ENCODE measurements around the gene PARD6G. TPM values are rescaled to one million over a fixed set of nuclear protein-coding genes. Genes with fewer than 3 reads are reported as not detected.

The PARD6G gene
- total RNA-seq, 1 donor from 2014 or later: 1.7 TPM

DNA sequence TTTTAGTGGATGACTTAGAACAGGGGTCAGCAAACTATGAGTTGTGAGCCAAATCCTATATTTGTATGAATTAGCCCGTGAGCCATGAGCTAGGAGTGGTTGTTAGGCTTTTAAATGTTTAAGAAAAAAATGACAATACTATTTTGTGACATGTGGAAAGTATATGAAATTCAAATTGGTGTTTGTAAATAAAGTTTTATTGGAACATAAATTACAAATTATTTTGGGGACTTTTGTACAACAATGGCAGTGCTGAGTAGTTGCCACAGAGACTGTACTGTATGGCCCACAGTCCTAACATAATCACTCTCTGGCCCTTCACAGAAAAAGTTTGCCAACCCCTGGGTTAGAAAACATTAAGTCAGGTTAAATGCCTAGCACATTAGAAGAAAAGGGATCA lies 112.2 kb downstream of the PARD6G start:
- ATAC-seq (ENCODE audit: poor library complexity) (no peak), DNase-seq (no peak)
- intact Hi-C loops (cut with DNase I): no loop called here

DNA sequence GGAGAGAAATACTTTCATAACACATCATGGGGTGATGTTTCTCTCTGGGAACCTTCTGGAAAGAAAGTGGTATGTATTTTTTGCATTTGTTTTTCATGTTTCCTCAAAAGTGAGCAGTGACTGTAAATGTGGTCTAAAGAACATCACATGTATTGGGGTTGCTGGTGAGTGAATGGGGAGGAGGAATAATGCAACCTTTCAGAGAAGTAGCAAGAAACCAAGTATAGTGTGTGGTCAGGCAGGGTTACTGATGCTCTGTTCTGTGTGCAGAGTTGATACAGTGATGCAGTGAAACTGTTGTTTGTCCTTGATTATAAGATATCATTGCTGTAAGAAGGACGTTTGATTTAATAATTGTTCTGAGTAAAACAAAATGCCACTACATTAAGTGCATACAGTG lies 114.2 kb downstream of the PARD6G start:
- DNase-seq: no peak
- intact Hi-C loops (cut with DNase I): no loop called here
- ATAC-seq (ENCODE audit: poor library complexity): no peak

DNA sequence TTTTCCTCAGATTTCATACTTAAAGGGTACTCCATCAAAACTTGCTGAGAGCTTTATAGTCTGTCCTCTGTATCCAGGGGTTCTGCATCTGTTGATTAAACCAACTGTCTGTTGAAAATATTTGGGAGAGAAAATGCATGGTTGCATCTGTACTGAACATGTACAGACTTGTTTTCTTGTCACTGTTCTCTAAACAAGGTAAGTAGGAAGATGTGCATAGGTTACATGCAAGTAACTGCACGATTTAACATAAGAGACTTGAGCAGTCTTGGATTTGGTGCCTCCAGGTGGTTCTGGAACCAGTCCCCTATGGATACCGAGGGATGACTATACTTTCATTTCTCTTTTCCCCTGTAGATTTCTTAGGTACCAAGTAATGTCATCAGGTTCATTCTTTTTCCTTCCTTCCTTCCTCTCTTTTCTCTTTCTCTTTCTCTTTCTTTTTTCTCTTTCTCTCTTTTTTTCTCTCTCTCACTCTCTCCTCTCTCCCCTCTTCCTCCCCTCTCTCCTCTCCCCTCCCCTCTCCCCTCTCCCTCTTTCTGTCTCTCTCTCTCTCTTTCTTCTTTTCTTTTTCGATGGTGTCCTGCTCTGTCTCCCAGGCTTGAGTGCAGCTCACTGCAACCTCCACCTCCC lies 115.0 kb downstream of the PARD6G start:
- no peak for DNase-seq
- intact Hi-C loops (cut with DNase I): no loop called here
- no peak for ATAC-seq (ENCODE audit: poor library complexity)

DNA sequence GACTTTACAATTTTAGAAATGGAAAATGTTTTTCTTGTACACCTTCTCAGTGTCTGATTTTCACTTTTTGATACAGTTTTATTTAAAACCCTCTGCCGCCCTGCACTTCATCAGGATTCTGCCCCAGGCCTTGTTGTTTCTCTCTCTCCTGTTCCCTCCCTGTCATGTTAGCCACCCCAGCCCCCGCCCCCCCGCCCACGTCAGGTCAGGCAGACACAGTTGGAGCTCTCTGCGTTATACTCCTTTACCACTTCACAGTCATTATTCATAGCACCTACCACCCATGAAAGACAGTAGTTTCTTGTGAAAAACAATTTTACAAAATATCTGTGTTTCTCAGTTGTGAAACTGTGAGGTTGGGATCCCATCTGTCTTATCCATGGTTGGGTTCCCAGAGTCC lies 116.8 kb downstream of the PARD6G start:
- ATAC-seq (ENCODE audit: poor library complexity) (no peak), DNase-seq (no peak)
- intact Hi-C loops (cut with DNase I): no loop called here

DNA sequence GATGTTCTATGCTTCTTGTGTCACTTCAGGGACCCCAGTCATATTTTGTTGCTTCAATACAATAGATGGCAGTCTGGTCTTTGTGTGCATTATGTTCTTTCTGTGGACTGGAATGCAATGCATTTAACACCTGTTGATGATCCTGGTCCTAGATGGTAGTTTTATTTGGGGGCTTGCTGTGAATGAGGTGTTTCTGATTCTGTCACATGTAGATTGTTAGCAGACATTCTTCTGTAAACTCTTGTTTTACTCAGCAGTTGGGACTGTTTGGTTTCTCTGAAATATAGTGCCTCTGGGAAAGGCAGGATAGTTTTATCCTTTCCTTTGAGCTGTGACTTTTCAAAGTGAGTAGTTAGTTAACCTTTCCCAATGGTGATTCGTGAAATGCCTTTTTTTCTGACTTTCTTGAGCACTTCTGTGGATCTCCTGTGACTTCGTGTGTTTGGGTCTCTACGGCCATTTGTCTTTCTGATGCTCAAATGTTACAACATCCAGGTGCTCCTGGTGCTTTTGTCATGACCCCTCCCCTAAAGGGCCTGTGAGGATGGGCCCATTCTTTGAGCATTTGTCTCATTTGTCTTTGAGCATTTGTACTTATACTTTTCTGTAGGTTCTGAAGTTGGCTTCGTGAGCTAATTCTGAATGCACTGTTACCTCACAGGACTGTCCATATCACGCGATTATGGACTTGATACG lies 117.5 kb downstream of the PARD6G start:
- intact Hi-C loops (cut with DNase I): no loop called here
- DNase-seq: no peak

DNA sequence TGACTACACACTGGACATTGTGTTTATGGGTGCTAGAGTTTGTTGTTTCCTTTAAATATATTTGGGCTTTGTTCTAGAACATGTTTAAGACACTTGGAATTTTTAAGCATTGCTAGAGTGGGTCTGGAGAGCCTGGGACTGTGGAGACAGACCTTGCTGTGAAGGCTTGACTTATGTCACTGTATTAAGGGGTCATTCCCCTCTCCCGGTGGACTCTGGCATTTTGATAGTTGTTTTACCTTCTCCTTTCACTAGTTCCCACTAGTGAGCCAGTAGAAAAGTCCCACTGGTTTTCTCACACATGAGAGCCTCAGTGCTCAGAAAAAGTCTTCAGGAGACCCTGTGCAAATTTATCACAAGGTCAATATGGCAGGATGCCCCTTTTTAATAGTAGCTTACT lies 119.7 kb downstream of the PARD6G start:
- intact Hi-C loops (cut with DNase I): no loop called here
- DNase-seq (no peak), ATAC-seq (ENCODE audit: poor library complexity) (no peak)

More for the DNA sequence above, 117.5 kb downstream of the PARD6G start:
- ATAC-seq (ENCODE audit: poor library complexity): no peak

DNA sequence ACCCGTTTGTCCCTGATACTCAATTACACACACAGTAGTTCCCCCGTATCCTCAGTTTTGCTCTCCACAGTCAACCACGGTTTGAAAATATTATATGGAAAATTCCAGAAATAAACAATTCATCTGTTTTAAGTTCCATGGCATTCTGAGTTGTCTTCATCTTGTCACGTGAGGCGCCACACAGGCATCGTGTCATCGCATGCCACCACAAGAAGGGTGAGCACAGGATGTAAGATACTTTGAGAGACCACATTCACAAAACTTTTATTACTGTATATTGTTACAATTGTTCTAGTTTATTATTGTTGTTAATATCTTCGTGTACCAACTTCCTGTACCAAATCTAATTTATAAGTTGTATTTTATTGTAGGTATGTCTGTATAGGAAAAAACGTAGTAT lies 120.5 kb downstream of the PARD6G start:
- intact Hi-C loops (cut with DNase I): no loop called here
- no peak for DNase-seq
- ATAC-seq (ENCODE audit: poor library complexity): no peak

DNA sequence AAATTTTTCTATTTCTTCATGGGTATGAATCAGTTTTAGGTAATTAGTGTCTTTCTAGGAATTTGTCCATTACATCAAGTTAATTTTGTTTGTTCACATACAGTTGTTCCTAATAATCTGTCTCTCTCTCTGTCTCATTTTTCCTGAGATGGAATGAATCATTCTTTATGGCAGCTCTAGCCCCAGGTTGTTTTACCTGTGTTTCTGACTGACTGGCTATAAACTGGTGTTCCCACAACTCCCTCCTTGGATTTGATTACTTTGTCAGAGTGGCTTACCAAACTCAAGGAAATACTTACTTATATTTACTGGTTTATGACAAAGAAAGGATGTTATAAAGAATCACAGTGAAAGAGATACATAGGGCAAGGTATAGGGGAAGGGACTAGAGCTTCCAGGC lies 123.2 kb downstream of the PARD6G start:
- ATAC-seq (ENCODE audit: poor library complexity): no peak
- intact Hi-C loops (cut with DNase I): no loop called here
- DNase-seq: no peak

DNA sequence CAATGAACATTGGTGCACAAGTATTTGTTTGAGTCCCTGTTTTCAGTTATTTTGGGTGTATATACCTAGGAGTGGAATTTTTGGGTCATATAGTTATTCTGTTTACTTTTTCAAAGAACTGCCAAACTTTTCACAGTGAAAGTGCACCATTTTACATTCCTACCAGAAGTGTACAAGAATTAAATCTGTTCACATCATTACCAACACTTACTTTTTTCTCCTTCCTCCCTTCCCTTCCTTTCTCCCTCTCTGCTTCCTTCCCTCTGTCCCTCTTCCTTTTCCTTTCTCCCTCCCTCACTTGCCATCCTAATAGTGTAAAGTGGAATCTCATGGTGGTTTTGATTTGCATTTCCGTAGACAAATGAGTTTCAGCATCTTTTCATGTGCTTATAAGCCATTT lies 126.4 kb downstream of the PARD6G start:
- no peak for ATAC-seq (ENCODE audit: poor library complexity)
- intact Hi-C loops (cut with DNase I): no loop called here
- no peak for DNase-seq

DNA sequence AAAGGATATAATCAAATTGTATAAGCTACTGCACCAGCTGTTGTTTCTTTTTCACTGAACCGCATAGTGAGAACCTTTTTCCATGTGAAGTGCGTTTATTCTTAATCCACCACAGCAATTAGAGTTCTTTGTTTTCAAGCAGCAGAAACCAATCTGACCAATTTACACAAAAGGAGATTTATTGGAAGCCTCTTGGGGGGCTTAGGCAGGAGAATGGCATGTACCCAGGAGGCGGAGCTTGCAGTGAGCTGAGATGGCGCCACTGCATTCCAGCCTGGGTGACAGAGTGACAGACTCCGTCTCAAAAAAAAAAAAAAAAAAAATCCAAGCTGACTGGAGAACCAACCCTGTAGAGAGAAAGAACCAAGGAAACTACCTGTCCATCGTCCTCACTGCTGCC lies 128.2 kb downstream of the PARD6G start:
- DNase-seq: no peak
- intact Hi-C loops (cut with DNase I): no loop called here
- no peak for ATAC-seq (ENCODE audit: poor library complexity)

DNA sequence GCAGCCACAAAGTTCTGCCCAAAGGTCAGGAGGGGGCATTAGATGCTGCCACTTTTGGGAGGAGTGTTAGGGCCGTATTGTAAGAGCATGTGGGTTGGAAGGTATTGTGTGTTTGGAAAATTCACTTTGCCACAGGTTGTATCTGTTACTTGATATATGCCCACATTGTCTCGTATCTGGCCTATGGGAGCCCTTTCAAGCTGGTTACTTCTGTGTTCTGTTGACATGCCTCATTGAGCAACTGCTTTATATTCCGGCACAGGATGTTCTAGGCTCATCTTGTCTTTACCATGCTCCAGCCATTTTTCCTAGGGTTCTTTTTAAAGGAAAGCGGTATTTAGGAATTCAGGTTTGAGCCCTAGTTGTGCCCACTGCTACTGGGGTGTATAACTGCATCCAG lies 132.3 kb downstream of the PARD6G start:
- intact Hi-C loops (cut with DNase I): no loop called here

DNA sequence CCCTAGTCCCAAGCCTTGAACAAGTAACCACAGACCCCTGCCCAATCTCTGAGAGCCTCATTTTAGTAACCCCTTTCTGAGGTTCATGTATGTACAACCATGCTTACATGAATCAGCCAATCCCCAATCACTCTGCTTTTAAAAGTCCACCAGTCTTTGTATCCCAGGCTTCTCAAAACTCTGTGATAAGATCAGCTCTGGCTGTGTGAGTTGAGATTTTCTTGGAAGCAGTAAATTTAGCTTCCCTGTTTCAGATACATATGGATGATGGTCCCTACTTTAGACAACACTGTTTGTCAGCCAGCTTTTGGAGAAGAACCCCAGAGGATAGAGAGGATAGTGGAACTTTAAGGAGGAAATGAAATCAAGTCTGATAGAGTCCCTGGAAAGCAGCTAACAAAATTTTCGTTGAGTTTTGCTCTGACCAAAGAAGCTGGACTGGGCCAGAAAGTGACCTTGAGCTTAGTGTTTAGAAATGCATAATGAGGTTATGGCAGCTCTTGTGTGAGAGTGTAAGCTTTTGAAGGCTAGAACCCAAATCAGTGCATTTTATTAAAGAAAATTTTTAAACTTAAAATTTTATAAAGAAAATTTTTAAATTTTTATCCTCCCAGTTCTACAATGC lies 134.6 kb downstream of the PARD6G start:
- intact Hi-C loops (cut with DNase I): no loop called here
- DNase-seq (no peak), ATAC-seq (ENCODE audit: poor library complexity) (no peak)

More for the DNA sequence above, 132.3 kb downstream of the PARD6G start:
- DNase-seq: no peak
- no peak for ATAC-seq (ENCODE audit: poor library complexity)

DNA sequence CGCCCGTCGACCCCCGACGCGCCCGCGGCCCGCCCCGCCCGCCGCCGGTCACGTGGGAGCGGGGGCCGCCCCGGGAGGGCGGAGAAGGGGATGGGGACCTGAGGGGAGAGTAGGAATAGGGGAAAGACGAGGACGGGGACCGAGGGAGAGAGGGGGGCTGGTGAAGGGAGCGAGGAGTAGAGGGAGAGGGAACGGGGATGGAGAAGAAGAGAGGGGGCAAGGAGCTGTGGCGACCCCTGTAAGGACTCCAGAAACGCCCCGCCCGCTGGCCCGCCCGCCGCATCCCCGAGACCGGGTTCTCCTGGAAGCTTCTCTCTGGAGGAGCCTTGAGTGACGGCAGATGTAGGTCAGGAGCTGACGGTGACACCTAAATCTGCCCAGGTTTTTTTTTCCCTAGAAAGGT lies 137.6 kb downstream of the PARD6G start:
- intact Hi-C loops (cut with DNase I): no loop called here
- DNase-seq (peak; percentile 54), ATAC-seq (ENCODE audit: poor library complexity) (peak; percentile 23)

DNA sequence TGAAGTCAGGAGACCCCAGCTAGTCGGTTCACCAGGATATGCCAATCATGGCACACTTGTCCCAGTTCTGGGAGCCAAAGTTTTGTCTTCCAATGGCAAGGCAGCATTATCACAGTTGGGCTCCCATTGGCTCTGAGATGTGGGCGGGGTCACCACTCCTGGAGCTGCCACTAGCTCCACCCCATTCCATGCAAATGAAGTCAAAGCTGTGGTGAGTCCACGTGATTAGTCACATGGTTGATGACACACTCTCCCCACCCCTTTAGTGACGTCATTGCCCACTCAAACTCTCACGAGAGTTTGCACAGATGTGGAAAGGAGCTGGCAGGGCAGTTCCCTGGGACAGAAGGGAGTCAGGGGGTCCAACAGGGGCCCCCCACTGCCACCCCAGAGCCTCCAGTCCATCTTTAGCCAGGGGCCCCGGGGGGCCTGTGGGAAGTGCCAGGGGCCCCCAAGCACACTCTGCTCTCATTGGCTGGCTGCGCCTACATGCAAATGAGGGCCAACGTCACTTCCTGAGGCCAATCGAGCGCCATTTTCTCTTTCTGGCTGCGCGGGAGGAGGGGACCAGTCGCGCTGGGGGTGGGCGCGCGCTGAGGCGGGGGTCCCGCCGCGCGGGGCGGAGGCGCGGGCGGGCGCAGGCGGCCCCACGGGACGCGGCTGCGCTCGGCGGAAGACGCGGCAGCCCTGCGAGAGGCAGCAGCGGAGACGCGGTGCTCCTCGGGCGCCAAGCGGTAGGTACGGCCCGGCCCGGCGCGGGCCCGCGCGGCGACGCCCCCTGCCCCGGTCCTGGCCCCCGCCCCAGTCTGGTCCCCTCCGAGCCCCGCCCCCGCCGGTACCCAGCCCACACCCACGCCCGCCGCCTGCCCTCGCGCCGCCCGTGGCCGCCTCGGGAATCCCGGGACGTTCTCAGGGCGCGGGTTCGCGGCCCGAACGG lies 138.3 kb downstream of the PARD6G start, which contains the start of gene ADNP2:
ADNP2 (plus strand) TSS at position 524 of the 937 bp plus-strand sequence. CDS start 8,281 bp downstream, outside the sequence.
- intact Hi-C loops (cut with DNase I): no loop called here
- ATAC-seq (ENCODE audit: poor library complexity) (peak; percentile 86), DNase-seq (peak; percentile 81)

DNA sequence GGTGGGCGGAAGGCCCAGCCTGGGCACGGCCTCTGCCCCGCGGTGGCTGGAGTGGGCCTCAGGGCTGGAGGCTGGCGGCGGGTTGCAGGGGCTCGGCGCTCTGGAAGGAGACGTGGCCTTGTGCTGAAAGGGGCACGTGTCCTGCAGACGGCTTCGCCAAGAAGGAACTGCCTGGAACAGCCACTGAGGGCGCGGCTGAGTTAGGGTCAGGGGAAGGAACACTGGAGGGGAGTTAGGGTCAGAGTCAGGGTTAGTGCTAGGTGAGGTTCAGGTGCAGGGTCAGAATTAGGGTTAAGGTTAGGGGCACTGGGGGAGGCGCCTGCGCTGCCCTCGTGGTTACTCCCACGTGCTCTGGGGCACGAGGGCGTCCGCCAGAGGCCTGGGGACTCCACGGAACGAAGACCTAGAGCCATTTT lies 139.2 kb downstream of the PARD6G start:
- DNase-seq: peak; percentile 41
- intact Hi-C loops (cut with DNase I): no loop called here
- no peak for ATAC-seq (ENCODE audit: poor library complexity)

DNA sequence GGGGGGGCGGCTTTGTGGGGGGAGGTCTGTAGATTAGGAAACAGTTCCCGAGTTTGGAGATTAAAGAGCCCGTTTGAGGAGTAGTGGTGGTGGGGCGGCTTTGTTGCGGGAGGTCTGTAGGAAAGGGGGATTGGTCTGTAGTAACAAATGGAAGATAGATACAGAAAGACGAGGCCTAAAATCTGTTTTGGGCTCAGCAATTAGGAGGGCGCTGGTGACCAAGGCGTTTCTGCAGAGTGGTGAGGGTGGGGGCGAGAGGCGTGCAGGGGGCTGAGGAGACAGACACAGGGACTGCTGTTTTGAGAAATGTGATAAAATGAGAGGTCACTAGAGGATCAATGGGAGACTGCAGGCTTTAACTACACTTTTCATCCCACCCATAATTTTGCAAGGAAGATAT lies 139.9 kb downstream of the PARD6G start:
- intact Hi-C loops (cut with DNase I): no loop called here
- DNase-seq (no peak), ATAC-seq (ENCODE audit: poor library complexity) (no peak)

Data from Right ventricle myocardium superior (tissue), 1 donor.